ENCODE results near the gene LEMD2.

DNA sequence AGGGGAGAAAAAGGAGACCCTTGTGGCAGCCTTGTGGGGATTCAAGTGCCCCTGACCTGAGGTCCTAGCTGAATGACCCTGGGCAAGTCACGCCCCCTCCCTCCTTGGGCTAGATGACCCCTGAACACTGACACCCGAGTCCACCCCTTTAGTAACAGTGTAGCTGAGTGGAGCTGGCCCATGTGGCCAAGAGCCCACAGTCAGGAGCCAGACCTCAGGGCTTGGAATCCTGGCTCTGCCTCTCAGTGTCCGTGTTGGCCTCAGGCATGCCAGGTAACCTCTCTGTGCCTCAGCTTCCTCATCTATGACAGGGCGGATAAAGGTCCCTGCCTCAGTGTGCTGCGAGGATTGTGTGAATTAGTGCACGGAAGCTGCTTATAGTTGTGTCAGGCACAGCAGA is 56.5 kb downstream of the LEMD2 start:
- no peak for TF ChIP-seq POLR2A (IDR thresholded peaks at IDR 0.05)
- TF ChIP-seq, protein P1, sequence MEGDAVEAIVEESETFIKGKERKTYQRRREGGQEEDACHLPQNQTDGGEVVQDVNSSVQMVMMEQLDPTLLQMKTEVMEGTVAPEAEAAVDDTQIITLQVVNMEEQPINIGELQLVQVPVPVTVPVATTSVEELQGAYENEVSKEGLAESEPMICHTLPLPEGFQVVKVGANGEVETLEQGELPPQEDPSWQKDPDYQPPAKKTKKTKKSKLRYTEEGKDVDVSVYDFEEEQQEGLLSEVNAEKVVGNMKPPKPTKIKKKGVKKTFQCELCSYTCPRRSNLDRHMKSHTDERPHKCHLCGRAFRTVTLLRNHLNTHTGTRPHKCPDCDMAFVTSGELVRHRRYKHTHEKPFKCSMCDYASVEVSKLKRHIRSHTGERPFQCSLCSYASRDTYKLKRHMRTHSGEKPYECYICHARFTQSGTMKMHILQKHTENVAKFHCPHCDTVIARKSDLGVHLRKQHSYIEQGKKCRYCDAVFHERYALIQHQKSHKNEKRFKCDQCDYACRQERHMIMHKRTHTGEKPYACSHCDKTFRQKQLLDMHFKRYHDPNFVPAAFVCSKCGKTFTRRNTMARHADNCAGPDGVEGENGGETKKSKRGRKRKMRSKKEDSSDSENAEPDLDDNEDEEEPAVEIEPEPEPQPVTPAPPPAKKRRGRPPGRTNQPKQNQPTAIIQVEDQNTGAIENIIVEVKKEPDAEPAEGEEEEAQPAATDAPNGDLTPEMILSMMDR (IDR thresholded peaks at IDR 0.05), result no peak

All from thyroid gland (tissue), 4 donors.